Activated gamma-delta T cell (primary cell): ENCODE data around the gene BCL2L11.

Experiments
- DNase-seq: peaks from one replicate; lab custom pipeline; 2025; lab: John Stamatoyannopoulos, UW

The BCL2L11 gene

GRCh38 chr2:111143107-111143842 is 22.6 kb downstream of the BCL2L11 start:
- no peak for DNase-seq

GRCh38 chr2:111143843-111144198 is 23.1 kb downstream of the BCL2L11 start:
- no peak for DNase-seq

- no peak for DNase-seq
Measured at GRCh38 chr2:111145103-111145760, 24.5 kb downstream of the BCL2L11 start.

GRCh38 chr2:111145951-111146350 is 25.2 kb downstream of the BCL2L11 start:
- DNase-seq = no peak

- DNase-seq = no peak
Measured at GRCh38 chr2:111148225-111148873, 27.6 kb downstream of the BCL2L11 start.

- DNase-seq = no peak
Measured at GRCh38 chr2:111148925-111149324, 28.2 kb downstream of the BCL2L11 start.

- DNase-seq = no peak
Measured at GRCh38 chr2:111149882-111150455, 29.3 kb downstream of the BCL2L11 start.

- DNase-seq = no peak
Measured at GRCh38 chr2:111154758-111155157, 34.0 kb downstream of the BCL2L11 start.

- no peak for DNase-seq
Measured at GRCh38 chr2:111155610-111156009, 34.9 kb downstream of the BCL2L11 start.

- DNase-seq = no peak
Measured at GRCh38 chr2:111156529-111156928, 35.8 kb downstream of the BCL2L11 start.

- DNase-seq = no peak
Measured at GRCh38 chr2:111157071-111157661, 36.5 kb downstream of the BCL2L11 start.

- DNase-seq = no peak
Measured at GRCh38 chr2:111157798-111158197, 37.1 kb downstream of the BCL2L11 start.

GRCh38 chr2:111159641-111160040 is 38.9 kb downstream of the BCL2L11 start:
- no peak for DNase-seq

GRCh38 chr2:111160758-111161157 is 40.0 kb downstream of the BCL2L11 start:
- DNase-seq = no peak

GRCh38 chr2:111161971-111162370 is 41.3 kb downstream of the BCL2L11 start:
- no peak for DNase-seq

- DNase-seq = no peak
Measured at GRCh38 chr2:111162718-111163331, 42.1 kb downstream of the BCL2L11 start.

- no peak for DNase-seq
Measured at GRCh38 chr2:111164078-111164477, 43.4 kb downstream of the BCL2L11 start.

- no peak for DNase-seq
Measured at GRCh38 chr2:111165084-111165483, 44.4 kb downstream of the BCL2L11 start.

- no peak for DNase-seq
Measured at GRCh38 chr2:111166115-111166514, 45.4 kb downstream of the BCL2L11 start.

- DNase-seq = no peak
Measured at GRCh38 chr2:111167076-111167862, 46.6 kb downstream of the BCL2L11 start.

GRCh38 chr2:111167863-111168162 is 47.1 kb downstream of the BCL2L11 start:
- DNase-seq = no peak
